Measurements from ENCODE around the gene KLF2.

KLF2 gene

DNA sequence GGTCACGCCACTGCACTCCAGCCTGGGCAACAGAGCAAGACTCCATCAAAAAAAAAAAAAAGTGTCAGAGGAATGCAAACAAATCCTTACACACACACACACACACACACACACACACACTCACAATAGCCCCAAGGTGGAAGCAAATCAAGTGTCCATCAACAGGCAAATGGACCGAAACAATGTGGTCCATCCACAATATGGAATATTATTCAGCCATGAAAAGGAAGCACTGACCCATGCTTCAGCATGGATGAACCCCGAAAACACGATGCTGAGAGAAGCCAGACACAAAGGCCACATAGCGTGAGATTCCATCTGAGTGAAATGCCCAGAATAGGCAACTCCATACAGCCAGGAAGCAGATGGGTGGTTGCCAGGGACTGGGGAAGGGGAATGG, 16.5 kb upstream of the KLF2 start:
- DNase-seq, result no peak

DNA sequence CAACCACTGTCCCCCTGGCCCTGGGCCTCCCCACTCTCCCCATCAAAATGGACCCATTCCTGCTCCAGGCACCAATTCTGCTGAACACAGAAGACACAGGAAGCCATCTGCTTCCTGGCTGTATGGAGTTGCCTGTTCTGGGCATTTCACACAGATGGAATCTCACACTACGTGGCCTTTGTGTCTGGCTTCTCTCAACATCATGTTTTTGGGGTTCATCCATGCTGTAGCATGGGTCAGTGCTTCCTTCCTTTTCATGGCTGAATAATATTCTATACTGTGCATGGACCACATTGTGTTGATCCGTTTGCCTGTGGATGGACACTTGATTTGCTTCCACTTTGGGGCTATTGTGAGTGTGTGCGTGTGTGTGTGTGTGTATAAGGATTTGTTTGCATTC, 15.0 kb upstream of the KLF2 start:
- DNase-seq, result no peak

DNA sequence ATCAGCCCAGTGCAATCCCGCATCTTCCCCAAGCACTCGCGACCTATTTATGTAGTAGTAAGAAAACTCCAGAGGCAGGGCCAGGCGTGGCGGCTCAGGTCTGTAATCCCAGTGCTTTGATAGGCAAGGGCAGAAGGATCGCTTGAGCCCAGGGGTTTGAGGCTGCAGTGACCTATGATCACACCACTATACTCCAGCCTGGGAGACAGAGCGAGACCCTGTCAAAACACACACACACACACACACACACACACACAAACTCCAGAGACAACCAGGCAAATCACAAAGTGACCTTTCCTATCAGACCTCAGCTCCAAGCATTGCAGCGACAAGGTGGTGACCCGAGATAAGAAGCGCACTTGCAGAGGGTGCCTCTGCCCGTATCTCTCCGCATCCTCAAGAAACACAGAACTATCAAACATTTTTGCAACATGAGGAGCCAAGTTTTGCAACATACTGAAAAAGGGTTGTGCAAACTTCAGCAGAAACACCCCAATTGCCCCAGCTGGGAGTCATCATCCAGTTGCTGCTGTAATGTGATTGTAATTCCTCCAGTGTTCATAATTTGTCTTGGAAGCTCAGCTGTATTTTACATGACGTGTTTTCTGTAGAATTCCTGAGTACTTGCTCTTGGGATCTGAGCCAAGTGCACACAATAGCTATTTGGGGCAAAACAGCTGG, 8.7 kb upstream of the KLF2 start:
- DNase-seq, result peak; percentile 78

DNA sequence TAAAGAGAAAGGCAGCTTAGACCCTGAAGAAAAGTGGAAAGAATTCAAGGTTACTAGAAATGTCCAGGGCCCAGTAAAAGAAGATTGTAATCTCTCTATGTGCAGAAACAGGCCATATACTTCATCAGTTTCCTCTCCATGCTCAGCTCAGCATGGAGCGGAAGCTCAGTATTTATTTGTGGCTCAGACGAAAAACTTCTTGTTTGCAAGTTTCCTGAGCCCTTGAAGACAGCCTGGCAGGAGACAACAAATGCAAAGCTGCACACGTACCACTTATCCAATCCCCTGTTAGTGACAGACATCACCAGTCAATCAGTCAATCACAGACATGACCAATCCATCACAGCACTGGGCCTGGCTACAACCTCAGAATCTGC, 8.1 kb upstream of the KLF2 start:
- DNase-seq, result no peak

DNA sequence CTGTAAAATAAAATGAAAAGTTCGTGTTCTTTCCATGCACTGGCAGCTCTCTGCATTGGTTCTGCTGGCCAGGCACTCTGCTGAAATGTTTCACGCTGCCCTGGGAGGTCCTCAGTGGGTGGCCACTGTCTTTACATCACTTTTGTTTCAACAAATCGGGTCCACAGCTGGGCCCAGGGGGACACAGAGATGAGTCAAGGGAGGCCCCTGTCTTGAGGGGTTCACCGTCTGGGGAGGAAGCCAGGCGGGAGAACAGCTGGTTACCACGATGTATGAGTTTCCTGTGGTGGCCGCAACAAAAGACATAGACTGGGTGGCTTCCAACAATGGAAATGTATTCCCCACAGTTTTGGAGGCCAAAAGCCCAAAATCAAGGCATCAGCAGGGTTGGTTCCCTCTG, 5.1 kb upstream of the KLF2 start:
- no peak for DNase-seq

DNA sequence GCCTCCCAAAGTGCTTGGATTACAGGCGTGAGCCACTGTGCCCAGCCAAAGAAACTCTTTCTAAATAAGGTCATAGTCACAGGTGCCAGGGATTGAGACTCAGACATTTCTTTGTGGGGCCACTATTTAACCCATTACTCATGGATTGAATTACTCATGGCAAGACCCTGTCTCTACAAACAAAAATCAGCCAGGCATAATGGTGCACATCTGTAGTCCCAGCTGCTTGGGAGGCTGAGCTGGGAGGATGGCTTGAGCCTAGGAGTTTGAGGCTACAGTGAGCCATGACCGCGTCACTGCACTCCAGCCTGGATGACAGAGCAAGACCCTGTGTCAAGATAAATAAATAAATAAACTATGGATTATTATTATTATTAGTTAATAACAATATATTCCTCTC, 3.6 kb upstream of the KLF2 start:
- DNase-seq, result no peak

DNA sequence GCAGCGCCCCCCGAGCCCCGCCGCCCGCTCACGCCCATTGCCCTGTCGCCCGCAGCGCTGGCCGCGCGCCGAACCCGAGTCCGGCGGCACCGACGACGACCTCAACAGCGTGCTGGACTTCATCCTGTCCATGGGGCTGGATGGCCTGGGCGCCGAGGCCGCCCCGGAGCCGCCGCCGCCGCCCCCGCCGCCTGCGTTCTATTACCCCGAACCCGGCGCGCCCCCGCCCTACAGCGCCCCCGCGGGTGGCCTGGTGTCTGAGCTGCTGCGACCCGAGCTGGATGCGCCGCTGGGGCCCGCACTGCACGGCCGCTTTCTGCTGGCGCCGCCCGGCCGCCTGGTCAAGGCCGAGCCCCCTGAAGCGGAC, 518 bp downstream of the KLF2 start:
- peak; percentile 45 for DNase-seq

DNA sequence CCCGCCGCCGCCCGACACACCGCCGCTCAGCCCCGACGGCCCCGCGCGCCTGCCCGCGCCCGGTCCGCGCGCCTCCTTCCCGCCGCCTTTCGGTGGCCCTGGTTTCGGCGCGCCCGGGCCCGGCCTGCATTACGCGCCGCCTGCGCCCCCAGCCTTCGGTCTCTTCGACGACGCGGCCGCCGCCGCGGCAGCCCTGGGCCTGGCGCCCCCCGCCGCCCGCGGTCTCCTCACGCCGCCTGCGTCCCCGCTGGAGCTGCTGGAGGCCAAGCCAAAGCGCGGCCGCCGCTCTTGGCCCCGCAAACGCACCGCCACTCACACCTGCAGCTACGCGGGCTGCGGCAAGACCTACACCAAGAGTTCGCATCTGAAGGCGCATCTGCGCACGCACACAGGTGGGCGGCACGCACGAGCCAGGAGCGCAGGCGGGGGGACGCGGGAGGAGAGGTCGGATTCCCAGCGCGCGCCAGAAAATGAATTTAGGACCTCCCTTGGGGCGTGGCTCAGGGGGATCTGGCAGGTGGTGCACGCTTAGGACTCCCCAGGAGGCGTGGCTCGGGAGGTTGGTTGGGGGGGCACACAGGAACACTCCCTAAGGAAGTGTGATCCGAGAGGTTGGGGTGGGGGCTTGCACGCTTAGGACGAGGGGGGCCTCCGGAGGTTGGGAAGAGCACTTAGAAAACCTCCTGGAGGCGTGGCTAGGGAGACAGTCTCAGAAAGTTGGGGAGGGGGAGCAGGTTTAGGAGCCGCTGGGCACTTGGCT, 1.2 kb downstream of the KLF2 start:
- peak; percentile 66 for DNase-seq

DNA sequence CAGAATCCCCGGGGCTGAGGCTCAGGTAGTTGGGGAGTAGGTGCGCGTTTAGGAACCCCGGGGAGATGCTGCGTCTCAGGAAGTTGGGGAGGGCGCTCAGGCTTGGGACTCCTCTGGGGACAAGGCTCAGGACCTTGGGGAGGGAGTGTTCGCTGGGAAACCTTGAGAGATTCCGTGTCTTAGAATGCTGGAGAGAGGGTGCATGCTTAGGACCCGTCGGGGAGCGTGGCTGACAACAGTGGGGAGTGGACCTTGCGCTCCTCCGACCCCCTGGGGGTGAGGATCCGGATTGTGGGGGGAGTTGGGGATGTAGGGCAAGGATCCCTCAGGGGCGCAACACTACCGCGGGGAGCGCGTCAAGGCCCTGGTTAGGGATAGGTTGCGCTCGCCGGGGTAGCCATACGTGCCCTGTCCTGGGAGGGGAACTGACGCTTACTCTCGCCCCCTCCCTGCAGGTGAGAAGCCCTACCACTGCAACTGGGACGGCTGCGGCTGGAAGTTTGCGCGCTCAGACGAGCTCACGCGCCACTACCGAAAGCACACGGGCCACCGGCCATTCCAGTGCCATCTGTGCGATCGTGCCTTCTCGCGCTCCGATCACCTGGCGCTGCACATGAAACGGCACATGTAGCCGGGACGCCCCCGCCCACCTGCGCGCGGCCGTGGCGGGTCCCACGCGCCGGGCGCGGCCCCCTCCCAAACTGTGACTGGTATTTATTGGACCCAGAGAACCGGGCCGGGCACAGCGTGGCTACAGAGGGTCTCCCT, 2.0 kb downstream of the KLF2 start:
- DNase-seq, result peak; percentile 57

DNA sequence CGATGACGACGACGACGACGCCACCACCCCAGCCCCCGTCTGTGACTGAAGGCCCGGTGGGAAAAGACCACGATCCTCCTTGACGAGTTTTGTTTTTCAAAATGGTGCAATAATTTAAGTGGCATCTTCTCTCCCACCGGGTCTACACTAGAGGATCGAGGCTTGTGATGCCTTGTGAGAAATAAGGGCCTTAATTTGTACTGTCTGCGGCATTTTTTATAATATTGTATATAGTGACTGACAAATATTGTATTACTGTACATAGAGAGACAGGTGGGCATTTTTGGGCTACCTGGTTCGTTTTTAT, 2.5 kb downstream of the KLF2 start:
- peak; percentile 14 for DNase-seq

DNA sequence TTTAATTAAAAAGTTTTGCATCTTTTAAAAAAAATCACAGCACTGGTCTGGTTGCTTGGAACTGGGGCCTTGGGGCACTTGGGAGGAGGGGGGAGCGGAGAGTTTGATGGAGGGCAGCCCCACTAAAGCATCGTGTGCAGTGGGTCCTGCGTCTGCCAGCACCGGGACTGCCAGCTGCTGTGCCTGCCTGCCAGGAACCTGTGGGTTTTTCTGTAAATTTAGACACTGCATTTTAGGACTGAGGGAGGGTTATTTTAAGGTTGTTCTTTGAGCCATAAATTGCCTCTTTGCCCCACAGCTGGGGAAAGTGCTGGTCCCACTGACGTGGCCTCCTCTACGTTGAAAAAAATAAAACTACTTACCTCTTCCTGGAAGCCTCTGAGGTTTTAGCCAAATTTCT, 2.9 kb downstream of the KLF2 start:
- DNase-seq, result no peak

DNA sequence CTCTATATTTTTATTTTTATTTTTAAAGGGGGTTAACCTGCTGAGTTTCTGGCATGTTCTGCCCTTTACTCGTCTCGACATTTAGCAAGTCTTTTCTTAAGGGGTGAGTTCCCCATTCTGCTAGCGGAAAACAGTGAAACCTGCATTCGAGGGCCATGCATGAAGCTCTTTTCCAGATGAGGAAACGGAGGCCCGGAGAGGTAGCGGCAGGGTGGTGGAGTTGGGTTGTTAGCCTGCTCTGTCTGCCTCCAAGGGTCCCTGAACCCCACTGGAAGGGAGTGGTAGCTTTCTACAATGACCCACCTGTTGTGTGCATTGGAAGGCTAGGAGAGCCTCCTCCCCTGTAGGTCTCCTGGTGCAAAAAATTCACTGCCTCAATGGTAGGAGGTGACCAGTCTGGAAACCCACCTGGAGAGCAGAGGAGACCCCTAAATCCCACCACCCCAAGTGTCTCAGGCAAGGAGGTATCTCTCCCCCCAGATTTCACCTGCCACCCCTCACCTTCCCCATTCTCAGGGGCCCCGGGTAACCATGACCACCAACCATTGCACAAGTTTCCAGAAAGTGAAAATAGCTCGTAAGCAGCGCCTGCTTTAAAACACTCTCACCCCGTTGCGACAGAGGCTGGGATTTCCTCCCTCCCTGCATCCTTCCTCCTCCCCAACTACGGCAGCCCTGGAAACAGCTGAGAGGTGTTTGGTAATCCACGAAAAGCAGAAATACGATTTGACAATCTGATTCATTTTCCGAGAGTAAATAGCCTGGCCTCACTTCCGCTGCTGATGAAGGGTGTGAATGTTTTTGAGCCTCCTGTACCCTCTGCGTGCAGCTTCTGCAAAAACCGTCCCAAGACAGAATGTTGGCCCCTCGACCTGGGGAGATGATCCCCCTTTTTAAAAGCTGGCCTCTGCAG, 3.5 kb downstream of the KLF2 start:
- peak; percentile 23 for DNase-seq

DNA sequence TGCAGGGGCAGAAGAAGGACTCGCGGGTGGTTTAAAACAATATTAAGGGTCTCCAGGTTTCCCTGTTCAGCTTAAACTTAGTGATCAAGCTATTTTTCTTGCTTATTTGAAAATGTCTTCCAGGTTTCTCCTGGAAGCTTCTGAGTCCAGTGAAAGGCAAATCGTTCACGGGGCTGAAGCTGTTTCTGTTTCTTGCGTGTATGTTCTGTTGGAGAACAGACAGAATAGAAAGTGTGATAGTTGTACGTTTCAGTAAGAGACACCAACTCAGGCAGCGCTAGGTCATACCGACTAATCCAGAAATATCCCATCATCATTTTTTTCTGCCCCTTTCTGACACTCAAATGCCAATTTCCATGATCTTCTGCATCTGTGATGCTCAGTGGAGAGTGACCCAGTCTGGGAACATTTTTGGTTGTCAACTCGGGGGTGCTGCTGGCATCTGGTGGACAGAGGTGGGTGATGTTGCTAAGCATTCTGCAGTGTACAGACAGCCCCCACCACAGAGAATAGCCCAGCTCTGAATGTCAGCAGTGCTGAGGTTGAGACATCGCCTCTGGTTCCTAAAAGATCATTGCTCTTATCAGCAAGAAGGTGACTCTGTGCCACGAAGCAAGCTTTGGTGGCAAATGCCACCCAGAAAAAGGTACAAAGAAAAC, 4.3 kb downstream of the KLF2 start:
- peak; percentile 14 for DNase-seq

DNA sequence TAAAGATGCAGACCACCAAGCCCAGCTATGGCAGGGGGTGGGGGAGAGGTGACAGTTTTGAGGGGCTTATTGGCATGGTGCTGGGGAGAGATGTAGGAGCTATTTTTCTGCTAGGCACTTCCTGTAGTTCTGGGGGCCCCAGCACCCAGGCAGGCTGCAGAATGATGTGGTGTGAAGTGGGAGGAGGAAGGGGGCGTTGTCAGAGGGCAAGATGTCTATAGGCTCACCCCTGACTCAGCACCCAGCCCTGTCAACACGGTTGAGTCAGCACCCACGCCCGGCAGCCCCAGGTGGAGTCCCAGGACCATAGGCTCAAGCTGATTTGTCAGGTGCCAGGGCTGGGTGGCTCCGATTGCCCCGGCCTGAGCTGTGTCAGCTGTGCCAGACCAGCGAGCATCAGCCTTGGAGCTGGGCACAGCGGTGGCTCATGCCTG, 5.8 kb downstream of the KLF2 start:
- DNase-seq, result peak; percentile 15

DNA sequence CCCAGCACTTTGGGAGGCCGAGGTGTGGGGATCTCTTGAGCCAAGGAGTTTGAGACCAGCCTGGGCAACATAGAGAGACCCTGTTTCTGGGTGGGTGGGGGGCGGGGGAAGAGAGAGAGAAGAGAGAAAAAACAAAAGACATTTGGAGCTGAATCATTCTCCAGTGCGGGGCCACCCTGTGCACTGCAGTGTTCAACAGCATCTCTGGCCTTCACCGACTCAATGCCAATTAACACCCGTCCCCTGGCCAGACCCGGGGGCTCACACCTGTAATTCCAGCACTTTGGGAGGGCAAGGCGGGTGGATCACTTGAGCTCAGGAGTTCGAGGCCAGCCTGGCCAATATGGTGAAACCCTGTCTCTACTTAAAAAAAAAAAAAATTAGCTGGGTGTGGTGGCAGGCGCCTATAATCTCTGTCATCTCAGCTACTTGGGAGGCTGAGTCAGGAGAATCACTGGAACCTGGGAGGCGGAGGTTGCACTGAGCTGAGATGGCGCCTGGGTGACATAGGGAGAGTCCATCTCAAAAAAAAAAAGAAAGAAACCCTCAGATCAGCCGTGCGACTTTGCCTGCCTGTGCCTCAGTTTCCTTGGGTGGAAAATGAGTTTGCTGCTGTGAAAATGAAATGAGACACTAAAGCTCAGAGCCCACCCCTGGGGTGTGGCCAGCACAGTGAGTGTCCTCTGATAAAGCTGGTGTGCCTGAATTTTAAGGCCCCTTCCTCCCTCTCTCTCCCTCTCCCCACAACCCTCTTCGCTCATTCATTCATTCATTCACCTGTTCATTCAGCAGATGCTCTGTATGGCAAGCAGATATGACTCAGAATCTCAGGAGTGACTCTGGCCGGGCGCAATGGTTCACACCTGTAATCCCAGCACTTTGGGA, 6.4 kb downstream of the KLF2 start:
- no peak for DNase-seq

DNA sequence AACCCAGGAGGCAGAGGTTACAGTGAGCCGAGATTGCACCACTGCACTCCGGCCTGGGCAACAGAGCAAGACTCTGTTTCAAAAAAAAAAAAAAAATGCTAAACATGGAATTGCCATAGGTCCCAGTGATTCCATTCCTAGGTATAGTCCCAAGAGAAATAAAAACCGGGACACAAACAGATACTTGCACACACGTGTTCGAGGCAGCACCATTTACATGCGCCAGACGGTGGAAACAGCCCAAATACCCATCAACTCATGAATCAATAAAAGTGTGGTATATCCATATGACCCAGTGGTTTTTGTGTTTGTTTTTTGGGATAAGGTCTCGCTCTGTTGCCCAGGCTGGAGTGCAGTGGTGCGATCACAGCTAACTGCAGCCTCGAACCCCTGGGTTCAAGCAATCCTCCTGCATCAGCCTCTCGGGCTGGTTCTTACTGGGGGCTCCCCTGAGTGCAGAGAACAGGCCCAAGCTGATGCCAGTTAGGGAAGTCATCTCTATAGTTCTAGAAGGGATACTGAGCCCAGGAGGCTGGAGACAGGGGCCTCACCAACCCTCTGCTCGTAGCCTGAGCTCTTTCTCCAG, 8.5 kb downstream of the KLF2 start:
- no peak for DNase-seq

DNA sequence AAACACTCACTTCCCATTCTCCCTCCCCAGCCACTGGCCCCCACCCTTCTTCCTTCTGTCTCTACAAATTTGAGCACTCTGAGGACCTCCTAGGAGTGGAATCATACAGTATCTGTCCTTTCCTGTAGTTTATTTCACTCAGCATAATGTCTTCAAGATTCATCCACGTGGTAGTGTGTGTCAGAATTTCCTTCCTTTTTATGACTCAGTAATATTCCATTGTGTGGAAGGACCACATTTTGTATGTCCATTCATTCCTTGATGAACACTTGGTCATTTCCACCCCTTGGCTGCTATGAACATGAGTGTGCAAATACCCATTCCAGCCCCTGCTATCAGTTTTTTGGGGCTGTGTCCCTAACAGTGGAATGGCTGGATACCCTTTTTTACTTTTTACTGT, 9.8 kb downstream of the KLF2 start:
- no peak for DNase-seq

DNA sequence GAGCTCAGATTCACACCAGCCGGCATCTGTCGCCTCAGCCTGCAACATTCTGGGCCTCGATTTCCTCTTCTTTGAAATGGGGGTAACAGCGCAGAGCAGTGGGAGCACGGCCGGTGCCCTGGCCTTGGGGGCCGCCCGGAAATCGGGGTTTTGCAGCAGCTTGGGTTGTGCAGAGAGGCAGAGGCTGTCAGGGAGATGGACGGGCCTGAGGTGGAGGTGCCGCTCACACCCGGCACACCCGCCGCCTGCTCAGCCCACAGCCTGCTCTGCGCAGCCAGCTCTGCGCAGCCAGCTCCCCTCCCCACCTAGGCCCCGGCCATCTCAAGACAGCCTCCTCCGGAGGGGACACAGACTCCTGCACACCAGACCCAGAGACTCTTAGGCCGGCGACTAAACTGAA, 10.6 kb downstream of the KLF2 start:
- DNase-seq, result no peak

DNA sequence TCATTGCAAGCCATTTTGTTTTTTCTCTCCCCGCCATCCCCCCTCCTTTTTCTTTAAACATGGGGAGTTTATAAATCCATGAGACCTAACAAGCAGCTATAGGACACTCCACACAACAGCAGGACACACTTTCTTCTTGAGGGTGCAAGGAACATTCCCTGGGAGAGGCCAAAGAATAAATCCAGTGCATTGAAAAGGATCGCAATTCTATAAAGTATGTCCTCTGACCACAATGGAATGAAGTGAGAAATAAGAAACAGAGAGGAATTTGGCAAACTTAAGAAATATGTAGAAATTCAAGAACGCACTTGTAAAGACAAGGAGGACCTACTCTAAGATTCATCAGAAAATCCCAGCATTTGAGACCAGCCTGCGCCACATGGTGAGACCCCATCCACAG, 11.9 kb downstream of the KLF2 start:
- no peak for DNase-seq

DNA sequence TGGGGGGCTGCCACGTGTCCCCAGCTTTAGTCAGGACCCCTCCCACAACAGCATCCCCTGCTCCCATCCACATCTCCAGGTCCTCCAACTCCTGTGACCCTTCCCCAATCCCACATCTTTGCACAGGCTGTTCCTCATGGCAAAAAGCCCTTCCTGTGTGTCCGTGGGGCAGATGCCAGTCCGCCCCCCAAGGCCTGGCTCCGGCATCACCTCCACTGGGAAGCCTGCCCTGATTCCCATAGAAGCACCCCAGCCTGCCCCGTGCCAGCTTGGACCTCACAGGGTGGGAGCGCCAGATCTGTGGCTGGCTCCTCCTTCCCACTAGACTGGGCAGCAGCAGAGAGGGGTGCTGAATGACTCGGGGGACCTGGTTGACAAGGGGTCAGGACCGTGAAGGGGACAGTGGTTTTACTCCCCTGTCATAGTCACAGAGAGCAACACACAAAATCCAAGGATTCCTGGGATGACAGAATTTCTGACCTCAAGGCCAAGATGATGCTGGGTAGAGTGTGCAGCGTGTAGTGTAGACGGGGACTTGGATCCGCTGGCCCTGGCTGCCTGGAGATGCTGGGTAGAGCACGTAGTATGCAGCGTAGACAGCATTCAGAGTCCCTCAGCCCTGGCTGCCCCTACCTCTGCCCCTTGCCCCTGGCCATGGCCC, 13.3 kb downstream of the KLF2 start:
- no peak for DNase-seq

Data from eye (tissue), 1 donor.